Thoracic aorta (tissue), 2 donors: ENCODE measurements around the gene CALML3. TPM values are rescaled to one million over a fixed set of nuclear protein-coding genes. Genes with fewer than 3 reads are reported as not detected.

Experiments
- ATAC-seq: fragments of 150-250 bp; one replicate; pipeline ENCODE4 v1.8.0; 2017; ENCODE audit warnings: low read depth; ENCODE audit not compliant: insufficient number of reproducible peaks, low FRiP score
- DNase-seq: peaks from one replicate; pipeline ENCODE4 v3.0.0-alpha.2; 2020; ENCODE audit warnings: low spot score
- H3K27ac ChIP-seq, 2 donors: fragments of 200-600 bp; sonication (generic); 1 replicate in 1 of 2; 2 replicates in 1 of 2; pipeline ENCODE4 v1.5.1; 2016; ENCODE audit warnings: mild to moderate bottlenecking in 2 of 2, moderate library complexity in 2 of 2
- H3K27me3 ChIP-seq: fragments of 200-600 bp; sonication (generic); replicated peaks from 2 replicates; pipeline ENCODE4 v1.6.0; 2016; ENCODE audit warnings: mild to moderate bottlenecking; ENCODE audit not compliant: insufficient read depth
- H3K36me3 ChIP-seq: fragments of 200-600 bp; sonication (generic); one replicate; pipeline ENCODE4 v1.5.1; 2016
- H3K4me1 ChIP-seq, 2 donors: fragments of 200-600 bp; sonication (generic); 1 replicate in 1 of 2; 2 replicates in 1 of 2; pipeline versions ENCODE4 v1.5.1 to v1.6.0; 2016; ENCODE audit warnings: low read depth in 2 of 2, mild to moderate bottlenecking in 1 of 2; ENCODE audit not compliant: control insufficient read depth in 1 of 2
- H3K4me3 ChIP-seq: fragments of 200-600 bp; sonication (generic); 2 replicates; pipeline ENCODE4 v1.5.1; 2016; ENCODE audit warnings: mild to moderate bottlenecking
- H3K9me3 ChIP-seq: fragments of 200-600 bp; sonication (generic); 2 replicates; pipeline ENCODE4 v1.5.1; 2016
- total RNA-seq, 2 donors: library from RNA; depleted of rRNA; stranded (reverse); fragments of >200 nt; gene quantifications; one replicate each; pipeline versions ENCODE4 v1.1.0 to v1.2.3, GENCODE V29; 2016
- TF ChIP-seq, protein P1 (sequence below): fragments of 200-600 bp; sonication (generic); IDR thresholded peaks from one replicate; pipeline ENCODE4 v1.5.1; 2019; ENCODE audit warnings: antibody characterized with exemption

Gene CALML3
- total RNA-seq, 2 donors from 2014 or later: not detected

DNA sequence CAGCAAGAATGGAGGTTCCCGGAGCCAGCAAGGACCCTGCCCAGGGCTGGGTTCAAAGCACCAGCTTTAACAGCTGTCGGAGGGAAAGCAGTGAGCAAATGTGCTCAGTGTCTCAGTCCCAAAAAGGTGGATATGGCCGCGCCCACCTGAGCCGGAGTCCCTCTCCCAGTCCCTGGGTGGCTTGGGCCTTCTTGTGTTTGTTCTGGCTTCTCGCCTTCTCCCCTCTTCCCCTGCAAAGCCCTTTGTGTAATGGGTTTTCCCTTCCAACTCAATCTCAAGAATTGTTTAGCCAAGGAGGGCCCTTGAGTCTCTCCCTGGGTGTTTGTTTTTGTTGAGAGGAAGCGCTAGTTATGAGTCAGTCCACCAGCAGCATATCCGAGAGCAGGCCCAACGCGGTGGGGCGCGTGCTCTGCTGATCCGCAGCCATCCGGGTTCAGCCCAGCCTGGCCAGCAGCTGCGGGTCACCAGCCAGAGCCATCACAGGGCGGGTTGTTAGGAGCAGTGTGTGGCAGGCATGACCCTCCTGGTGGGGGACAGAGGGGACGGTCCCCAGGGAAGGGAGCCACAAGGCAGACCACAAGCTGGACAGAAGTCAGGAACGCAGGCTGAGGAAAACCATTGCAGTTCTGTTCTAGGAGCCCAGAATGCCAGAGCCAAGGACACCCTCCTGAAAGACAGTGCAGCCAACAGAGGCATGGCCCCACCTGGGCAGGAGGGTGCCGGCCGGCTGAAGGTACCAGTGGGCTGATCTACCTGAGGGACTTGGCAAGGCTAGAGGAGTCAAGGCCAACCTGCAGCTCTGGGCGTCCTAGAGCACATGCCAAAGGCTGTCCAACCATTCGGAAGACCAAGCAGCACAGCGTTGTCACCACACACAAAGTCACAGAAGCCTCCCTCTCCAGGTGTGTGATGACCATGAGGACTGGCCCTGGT is 21.3 kb downstream of the CALML3 start:
- peaks cover 42 to 77% of the 10 kb centered on the region in 2 donors for H3K4me1 ChIP-seq
- DNase-seq: no peak

DNA sequence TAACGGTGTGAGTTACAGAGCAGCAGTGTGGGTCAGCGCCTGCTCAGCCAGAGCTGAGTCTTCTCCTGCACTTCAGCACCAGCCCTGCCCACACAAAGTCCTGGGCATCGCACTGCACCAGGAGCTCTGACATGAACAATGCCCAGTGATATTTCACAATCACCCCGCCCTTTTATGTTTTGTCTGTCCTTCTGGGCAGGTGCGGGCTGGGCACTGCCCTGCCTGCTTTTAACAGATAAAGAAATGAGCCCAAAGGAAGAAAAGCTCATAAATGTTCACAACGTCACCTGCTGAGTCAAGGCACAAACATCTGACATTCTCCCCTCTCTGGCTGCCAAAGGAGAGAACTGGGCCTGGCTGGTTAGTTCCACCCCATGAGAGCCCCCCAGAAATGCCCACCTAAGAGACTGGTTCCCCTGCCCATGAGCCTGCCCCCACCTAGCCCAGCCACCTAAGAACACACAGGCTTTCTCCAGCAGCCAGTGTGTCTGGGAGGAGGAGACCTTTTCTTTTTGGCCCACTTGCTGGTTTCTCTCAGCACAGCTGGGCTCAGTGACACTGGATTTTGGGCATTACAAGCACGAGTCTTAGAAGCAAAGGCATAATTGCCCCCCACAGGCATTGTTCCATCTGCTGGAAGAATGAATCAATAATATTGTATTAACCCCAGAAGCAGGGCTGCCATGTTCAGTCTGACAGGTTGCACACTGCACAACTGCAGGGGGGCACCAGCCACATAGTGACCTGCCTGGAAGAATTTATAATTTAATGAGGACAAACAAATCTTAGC is 22.3 kb downstream of the CALML3 start:
- ATAC-seq (no peak), DNase-seq (no peak)
- peak overlapping the region; percentile 58 for H3K4me3 ChIP-seq
- no peaks in the 10 kb centered on the region for H3K36me3 ChIP-seq
- H3K27ac ChIP-seq: peak overlapping the region; percentile 91
- TF ChIP-seq, protein P1, sequence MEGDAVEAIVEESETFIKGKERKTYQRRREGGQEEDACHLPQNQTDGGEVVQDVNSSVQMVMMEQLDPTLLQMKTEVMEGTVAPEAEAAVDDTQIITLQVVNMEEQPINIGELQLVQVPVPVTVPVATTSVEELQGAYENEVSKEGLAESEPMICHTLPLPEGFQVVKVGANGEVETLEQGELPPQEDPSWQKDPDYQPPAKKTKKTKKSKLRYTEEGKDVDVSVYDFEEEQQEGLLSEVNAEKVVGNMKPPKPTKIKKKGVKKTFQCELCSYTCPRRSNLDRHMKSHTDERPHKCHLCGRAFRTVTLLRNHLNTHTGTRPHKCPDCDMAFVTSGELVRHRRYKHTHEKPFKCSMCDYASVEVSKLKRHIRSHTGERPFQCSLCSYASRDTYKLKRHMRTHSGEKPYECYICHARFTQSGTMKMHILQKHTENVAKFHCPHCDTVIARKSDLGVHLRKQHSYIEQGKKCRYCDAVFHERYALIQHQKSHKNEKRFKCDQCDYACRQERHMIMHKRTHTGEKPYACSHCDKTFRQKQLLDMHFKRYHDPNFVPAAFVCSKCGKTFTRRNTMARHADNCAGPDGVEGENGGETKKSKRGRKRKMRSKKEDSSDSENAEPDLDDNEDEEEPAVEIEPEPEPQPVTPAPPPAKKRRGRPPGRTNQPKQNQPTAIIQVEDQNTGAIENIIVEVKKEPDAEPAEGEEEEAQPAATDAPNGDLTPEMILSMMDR: no peak
- H3K4me1 ChIP-seq: peaks cover 42 to 87% of the 10 kb centered on the region in 2 donors
- H3K9me3 ChIP-seq: peaks cover 3% of the 10 kb centered on the region
- no peaks in the 10 kb centered on the region for H3K27me3 ChIP-seq

More for the DNA sequence above, 21.3 kb downstream of the CALML3 start:
- H3K36me3 ChIP-seq: no peaks in the 10 kb centered on the region
- H3K4me3 ChIP-seq: peak overlapping the region; percentile 21
- peak; percentile 61 for ATAC-seq
- H3K9me3 ChIP-seq: peaks cover 6% of the 10 kb centered on the region
- H3K27me3 ChIP-seq: no peaks in the 10 kb centered on the region
- peak overlapping the region; percentile 91 for H3K27ac ChIP-seq
- TF ChIP-seq, protein P1: no peak

DNA sequence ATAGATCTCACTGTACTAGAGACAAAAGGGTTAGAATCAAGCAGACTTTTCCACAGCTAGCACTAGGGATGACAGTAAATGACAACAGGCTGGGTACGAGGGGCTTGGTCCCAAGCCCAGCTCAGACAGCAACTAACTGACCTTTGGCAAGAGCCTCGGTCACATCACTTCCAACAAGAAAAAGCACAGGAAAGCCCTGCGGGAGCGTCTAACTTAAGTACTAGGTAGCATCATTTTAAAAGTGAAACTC is 22.8 kb downstream of the CALML3 start:
- Histone ChIP-seq H3K27ac (peak overlapping the region; percentile 91), H3K36me3 (no peaks in the 10 kb centered on the region), H3K27me3 (no peaks in the 10 kb centered on the region), H3K9me3 (no peaks in the 10 kb centered on the region), H3K4me3 (peak overlapping the region; percentile 58), H3K4me1 (peaks cover 42 to 90% of the 10 kb centered on the region in 2 donors)
- DNase-seq: no peak
- no peak for ATAC-seq
- TF ChIP-seq, protein P1: no peak

DNA sequence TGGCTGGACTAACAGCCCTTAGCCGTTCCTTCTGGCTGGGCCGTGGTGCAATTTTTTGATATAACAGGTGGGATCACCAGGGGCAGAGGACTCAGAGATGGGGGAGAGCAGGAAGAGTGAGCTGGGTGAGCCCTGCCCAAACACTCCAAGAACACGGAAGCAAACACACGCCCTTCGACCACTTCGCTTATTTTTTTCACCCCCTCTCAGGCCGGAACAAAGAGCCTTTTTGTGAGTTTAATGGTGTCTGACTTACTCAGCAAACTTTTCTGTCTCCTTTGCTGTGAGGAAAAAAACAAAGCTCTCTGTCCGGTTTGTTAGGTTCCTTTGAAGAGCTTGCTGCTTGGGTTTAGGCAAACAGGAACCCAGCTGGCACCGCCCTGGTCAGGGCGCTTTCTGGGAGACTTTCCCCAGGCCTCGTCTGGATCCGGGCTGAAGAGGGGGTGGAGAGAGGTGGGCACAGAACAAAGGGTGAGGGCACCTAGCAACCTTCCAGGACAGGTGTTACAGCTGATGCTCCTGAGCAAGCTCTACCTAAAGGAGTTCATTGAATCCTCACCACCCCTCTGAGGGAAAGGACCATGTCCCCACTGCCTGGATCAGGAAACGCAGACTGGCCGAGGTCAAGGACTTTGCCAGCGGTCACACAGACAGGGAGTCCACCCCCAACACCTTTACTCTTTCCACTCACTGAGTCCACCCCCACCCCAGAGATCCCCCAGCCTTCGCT is 23.3 kb downstream of the CALML3 start:
- peaks cover 42 to 90% of the 10 kb centered on the region in 2 donors for H3K4me1 ChIP-seq

More for the DNA sequence above, 23.3 kb downstream of the CALML3 start:
- DNase-seq (no peak), ATAC-seq (no peak)
- no peaks in the 10 kb centered on the region for H3K36me3 ChIP-seq
- H3K27ac ChIP-seq: peak overlapping the region; percentile 91
- TF ChIP-seq, protein P1: no peak
- no peaks in the 10 kb centered on the region for H3K27me3 ChIP-seq
- H3K4me3 ChIP-seq: peak overlapping the region; percentile 58
- no peaks in the 10 kb centered on the region for H3K9me3 ChIP-seq
